ENCODE data around the gene NCS1. TPM values are rescaled to one million over a fixed set of nuclear protein-coding genes. Genes with fewer than 3 reads are reported as not detected.

The NCS1 gene
- total RNA-seq, 2 donors from 2014 or later: 4.5 to 26.1 TPM

- no peak for TF ChIP-seq CTCF (IDR thresholded peaks at IDR 0.05)
- H3K27ac ChIP-seq: no peak overlapping the region
- H3K36me3 ChIP-seq: no peaks in the 10 kb centered on the region
- no peaks in the 10 kb centered on the region for H3K27me3 ChIP-seq
- peaks cover 0 to 41% of the 10 kb centered on the region in 2 donors for H3K4me1 ChIP-seq
- DNase-seq (ENCODE audit: low spot score): no peak
- H3K9me3 ChIP-seq: no peaks in the 10 kb centered on the region
- H3K4me3 ChIP-seq: no peak overlapping the region
Observed at GRCh38 chr9:130200038-130200849, 28.0 kb downstream of the NCS1 start.

- H3K9me3 ChIP-seq: no peaks in the 10 kb centered on the region
- peaks cover 0 to 34% of the 10 kb centered on the region in 2 donors for H3K4me1 ChIP-seq
- no peak for DNase-seq (ENCODE audit: low spot score)
- H3K4me3 ChIP-seq: no peak overlapping the region
- no peaks in the 10 kb centered on the region for H3K36me3 ChIP-seq
- no peak overlapping the region for H3K27ac ChIP-seq
- no peak for TF ChIP-seq CTCF (IDR thresholded peaks at IDR 0.05)
- H3K27me3 ChIP-seq: no peaks in the 10 kb centered on the region
Observed at GRCh38 chr9:130201399-130201873, 29.2 kb downstream of the NCS1 start.

- no peak for DNase-seq (ENCODE audit: low spot score)
- H3K27ac ChIP-seq: no peak overlapping the region
- no peak for TF ChIP-seq CTCF (IDR thresholded peaks at IDR 0.05)
Observed at GRCh38 chr9:130201974-130202373, 29.8 kb downstream of the NCS1 start.

GRCh38 chr9:130204341-130204740 lies 32.1 kb downstream of the NCS1 start:
- no peak overlapping the region for H3K27ac ChIP-seq
- H3K9me3 ChIP-seq: no peaks in the 10 kb centered on the region
- DNase-seq (ENCODE audit: low spot score): no peak
- H3K27me3 ChIP-seq: no peaks in the 10 kb centered on the region
- TF ChIP-seq CTCF (IDR thresholded peaks at IDR 0.05): no peak
- H3K4me1 ChIP-seq: peaks cover 0 to 7% of the 10 kb centered on the region in 2 donors
- H3K36me3 ChIP-seq: no peaks in the 10 kb centered on the region
- no peak overlapping the region for H3K4me3 ChIP-seq

More at GRCh38 chr9:130201974-130202373, 29.8 kb downstream of the NCS1 start:
- H3K4me1 ChIP-seq: peaks cover 0 to 29% of the 10 kb centered on the region in 2 donors
- H3K9me3 ChIP-seq: no peaks in the 10 kb centered on the region
- H3K4me3 ChIP-seq: no peak overlapping the region
- no peaks in the 10 kb centered on the region for H3K36me3 ChIP-seq
- H3K27me3 ChIP-seq: no peaks in the 10 kb centered on the region

- Histone ChIP-seq H3K4me1 (peaks cover 0 to 1% of the 10 kb centered on the region in 2 donors), H3K27me3 (no peaks in the 10 kb centered on the region), H3K9me3 (no peaks in the 10 kb centered on the region), H3K36me3 (no peaks in the 10 kb centered on the region), H3K4me3 (no peak overlapping the region), H3K27ac (no peak overlapping the region)
- no peak for DNase-seq (ENCODE audit: low spot score)
- TF ChIP-seq CTCF (IDR thresholded peaks at IDR 0.05): no peak
Observed at GRCh38 chr9:130204959-130205358, 32.8 kb downstream of the NCS1 start.

Data from right atrium auricular region (tissue), 2 donors.